NB4 (cell line): ENCODE data around the gene SLC2A14.
"Not testable (repeated sequence)": the region's sequence is repeated elsewhere in the genome, so short reads cannot be mapped to it uniquely, and the experiment has no call there.

Experiments used
- CTCF ChIP-seq: IDR thresholded peaks from one replicate; pipeline ENCODE4 v1.5.1; 2012; ENCODE audit warnings: low read depth, low read length
- POLR2A ChIP-seq: IDR thresholded peaks from 2 replicates; pipeline ENCODE4 v1.6.1; 2011; ENCODE audit warnings: mild to moderate bottlenecking; ENCODE audit not compliant: insufficient read length; ENCODE audit errors: extremely low read depth

GRCh38 chr12:7833201-7833600, 39.5 kb downstream of the SLC2A14 start:
- not testable (repeated sequence) for TF ChIP-seq POLR2A, CTCF
